Stimulated activated CD8-positive, alpha-beta memory T cell treated with anti-CD3 and anti-CD28 coated beads, Interleukin-2, amount 100 ng/mL, for 48 hours (primary cell): ENCODE results near the gene OTOS.

ENCODE experiments used
- DNase-seq, 2 donors: peaks; one replicate each; pipeline ENCODE4 v3.0.0-alpha.2; 2020; ENCODE audit warnings: low read depth in 2 of 2

OTOS gene

GRCh38 chr2:240121190-240121589, 19.3 kb downstream of the OTOS start:
- no peak for DNase-seq

- no peak for DNase-seq
These were observed 26.2 kb downstream of the OTOS start for GRCh38 chr2:240114233-240114632.

- no peak for DNase-seq
These were observed 27.4 kb downstream of the OTOS start for GRCh38 chr2:240112914-240113690.

GRCh38 chr2:240111253-240111652, 29.2 kb downstream of the OTOS start:
- no peak for DNase-seq

GRCh38 chr2:240109386-240109785, 31.1 kb downstream of the OTOS start:
- no peak for DNase-seq

- no peak for DNase-seq
These were observed 33.0 kb downstream of the OTOS start for GRCh38 chr2:240107477-240107796.

GRCh38 chr2:240106765-240107476, 33.5 kb downstream of the OTOS start:
- DNase-seq, result no peak

- DNase-seq, result no peak
These were observed 34.5 kb downstream of the OTOS start for GRCh38 chr2:240105982-240106381.

GRCh38 chr2:240103136-240103535, 37.3 kb downstream of the OTOS start:
- no peak for DNase-seq

GRCh38 chr2:240098349-240098748, 42.1 kb downstream of the OTOS start:
- DNase-seq, result no peak

- no peak for DNase-seq
These were observed 44.6 kb downstream of the OTOS start for GRCh38 chr2:240095556-240096523.

- no peak for DNase-seq
These were observed 51.2 kb downstream of the OTOS start for GRCh38 chr2:240089306-240089705.
